ENCODE data around the gene LZTS2.

DNA sequence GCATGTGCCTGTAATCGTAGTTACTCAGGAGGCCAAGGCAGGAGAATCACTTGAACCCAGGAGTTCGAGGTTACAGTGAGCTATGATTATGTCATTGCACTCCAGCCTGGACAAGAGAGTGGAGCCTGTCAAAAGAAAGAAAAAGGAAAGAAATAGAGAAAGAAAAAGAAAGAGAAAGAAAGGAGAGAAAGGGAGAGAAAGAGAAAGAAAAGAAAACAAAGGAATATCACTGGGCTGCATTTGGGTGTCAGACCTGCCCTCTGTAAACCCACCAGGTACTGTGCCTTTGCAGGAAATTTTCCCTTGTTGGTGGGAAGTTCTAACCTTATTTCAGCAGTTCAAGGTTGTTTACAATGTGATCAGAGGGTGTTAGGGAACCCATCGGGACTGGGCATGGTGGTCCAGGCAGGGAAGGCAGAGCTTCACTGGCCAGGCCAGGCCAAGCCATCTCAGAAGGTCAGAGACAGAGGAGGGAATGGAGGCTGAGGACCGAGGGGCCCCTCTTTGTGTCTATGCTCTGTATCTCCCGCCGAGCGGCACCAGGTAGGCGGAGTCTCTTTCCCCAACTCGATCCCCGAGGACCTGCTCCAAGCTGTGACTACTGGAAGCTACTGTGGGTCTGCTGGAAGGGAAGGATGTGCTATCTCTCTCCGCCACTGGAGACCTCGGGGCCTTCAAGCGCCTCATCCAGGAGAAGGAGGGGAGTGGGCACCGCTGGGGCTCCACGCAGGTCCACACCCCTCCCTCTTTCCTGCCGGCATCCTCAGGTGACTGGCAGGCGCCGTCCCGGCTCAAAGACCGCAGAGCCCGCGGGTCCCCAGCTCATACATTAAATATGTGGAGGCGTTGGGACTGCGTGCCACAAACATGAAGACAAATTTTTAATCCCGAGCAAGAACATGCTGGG is 47.0 kb downstream of the LZTS2 start:
- TF ChIP-seq, protein P1, sequence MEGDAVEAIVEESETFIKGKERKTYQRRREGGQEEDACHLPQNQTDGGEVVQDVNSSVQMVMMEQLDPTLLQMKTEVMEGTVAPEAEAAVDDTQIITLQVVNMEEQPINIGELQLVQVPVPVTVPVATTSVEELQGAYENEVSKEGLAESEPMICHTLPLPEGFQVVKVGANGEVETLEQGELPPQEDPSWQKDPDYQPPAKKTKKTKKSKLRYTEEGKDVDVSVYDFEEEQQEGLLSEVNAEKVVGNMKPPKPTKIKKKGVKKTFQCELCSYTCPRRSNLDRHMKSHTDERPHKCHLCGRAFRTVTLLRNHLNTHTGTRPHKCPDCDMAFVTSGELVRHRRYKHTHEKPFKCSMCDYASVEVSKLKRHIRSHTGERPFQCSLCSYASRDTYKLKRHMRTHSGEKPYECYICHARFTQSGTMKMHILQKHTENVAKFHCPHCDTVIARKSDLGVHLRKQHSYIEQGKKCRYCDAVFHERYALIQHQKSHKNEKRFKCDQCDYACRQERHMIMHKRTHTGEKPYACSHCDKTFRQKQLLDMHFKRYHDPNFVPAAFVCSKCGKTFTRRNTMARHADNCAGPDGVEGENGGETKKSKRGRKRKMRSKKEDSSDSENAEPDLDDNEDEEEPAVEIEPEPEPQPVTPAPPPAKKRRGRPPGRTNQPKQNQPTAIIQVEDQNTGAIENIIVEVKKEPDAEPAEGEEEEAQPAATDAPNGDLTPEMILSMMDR (tag by site-specific recombination; IDR thresholded peaks at IDR 0.05), result peak; percentile 50; the same call in 1 of the 2 replicates
- TF ChIP-seq ZFHX2 (tag by site-specific recombination; conservative IDR thresholded peaks at IDR 0.05) (no peak), ZEB2 (tag by site-specific recombination; IDR thresholded peaks at IDR 0.05) (no peak), ZNF112 (tag by site-specific recombination; IDR thresholded peaks at IDR 0.05) (no peak), BCL11A (tag by site-specific recombination; IDR thresholded peaks at IDR 0.05; ENCODE audit: low read depth) (no peak)
- TF ChIP-seq, protein P2, sequence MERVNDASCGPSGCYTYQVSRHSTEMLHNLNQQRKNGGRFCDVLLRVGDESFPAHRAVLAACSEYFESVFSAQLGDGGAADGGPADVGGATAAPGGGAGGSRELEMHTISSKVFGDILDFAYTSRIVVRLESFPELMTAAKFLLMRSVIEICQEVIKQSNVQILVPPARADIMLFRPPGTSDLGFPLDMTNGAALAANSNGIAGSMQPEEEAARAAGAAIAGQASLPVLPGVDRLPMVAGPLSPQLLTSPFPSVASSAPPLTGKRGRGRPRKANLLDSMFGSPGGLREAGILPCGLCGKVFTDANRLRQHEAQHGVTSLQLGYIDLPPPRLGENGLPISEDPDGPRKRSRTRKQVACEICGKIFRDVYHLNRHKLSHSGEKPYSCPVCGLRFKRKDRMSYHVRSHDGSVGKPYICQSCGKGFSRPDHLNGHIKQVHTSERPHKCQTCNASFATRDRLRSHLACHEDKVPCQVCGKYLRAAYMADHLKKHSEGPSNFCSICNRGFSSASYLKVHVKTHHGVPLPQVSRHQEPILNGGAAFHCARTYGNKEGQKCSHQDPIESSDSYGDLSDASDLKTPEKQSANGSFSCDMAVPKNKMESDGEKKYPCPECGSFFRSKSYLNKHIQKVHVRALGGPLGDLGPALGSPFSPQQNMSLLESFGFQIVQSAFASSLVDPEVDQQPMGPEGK (tag by site-specific recombination; IDR thresholded peaks at IDR 0.05), result 0 out of 2 replicates have a peak, but pooled peaks have one; percentile 23
- TF ChIP-seq, protein P3, sequence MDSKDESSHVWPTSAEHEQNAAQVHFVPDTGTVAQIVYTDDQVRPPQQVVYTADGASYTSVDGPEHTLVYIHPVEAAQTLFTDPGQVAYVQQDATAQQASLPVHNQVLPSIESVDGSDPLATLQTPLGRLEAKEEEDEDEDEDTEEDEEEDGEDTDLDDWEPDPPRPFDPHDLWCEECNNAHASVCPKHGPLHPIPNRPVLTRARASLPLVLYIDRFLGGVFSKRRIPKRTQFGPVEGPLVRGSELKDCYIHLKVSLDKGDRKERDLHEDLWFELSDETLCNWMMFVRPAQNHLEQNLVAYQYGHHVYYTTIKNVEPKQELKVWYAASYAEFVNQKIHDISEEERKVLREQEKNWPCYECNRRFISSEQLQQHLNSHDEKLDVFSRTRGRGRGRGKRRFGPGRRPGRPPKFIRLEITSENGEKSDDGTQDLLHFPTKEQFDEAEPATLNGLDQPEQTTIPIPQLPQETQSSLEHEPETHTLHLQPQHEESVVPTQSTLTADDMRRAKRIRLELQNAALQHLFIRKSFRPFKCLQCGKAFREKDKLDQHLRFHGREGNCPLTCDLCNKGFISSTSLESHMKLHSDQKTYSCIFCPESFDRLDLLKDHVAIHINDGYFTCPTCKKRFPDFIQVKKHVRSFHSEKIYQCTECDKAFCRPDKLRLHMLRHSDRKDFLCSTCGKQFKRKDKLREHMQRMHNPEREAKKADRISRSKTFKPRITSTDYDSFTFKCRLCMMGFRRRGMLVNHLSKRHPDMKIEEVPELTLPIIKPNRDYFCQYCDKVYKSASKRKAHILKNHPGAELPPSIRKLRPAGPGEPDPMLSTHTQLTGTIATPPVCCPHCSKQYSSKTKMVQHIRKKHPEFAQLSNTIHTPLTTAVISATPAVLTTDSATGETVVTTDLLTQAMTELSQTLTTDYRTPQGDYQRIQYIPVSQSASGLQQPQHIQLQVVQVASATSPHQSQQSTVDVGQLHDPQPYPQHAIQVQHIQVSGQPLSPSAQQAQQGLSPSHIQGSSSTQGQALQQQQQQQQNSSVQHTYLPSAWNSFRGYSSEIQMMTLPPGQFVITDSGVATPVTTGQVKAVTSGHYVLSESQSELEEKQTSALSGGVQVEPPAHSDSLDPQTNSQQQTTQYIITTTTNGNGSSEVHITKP (tag by site-specific recombination; IDR thresholded peaks at IDR 0.05), result no peak
